ENCODE data around the gene RAP2C.
"Not testable (repeated sequence)": the region's sequence is repeated elsewhere in the genome, so short reads cannot be mapped to it uniquely, and the experiment has no call there.

Gene RAP2C

DNA sequence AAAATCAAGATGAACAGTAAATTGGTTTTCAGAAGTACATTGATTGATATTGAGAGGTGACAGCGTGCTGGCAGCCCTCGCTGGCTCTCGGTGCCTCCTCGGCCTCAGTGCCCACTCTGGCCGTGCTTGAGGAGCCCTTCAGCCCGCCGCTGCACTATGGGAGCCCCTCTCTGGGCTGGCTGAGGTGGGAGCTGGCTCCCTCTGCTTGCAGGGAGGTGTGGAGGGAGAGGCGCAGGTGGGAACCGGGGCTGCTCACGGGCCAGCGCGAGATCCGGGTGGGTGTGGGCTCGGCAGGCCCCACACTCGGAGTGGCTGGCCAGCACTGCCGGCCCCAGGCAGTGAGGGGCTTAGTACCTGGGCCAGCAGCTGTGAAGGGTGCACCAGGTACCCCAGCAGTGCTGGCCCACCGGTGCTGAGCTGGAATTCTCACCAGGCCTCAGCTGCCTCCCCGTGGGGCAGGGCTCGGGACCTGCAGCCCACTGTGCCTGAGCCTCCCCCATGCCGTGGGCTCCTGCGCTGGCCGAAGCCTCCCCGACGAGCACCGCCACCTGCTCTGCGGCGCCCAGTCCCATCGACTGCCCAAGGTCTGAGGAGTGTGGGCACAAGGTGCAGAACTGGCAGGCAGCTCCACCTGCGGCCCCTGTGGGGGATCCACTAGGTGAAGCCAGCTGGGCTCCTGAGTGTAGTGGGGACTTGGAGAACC is 25.2 kb downstream of the RAP2C start:
- DNase-seq: no peak

DNA sequence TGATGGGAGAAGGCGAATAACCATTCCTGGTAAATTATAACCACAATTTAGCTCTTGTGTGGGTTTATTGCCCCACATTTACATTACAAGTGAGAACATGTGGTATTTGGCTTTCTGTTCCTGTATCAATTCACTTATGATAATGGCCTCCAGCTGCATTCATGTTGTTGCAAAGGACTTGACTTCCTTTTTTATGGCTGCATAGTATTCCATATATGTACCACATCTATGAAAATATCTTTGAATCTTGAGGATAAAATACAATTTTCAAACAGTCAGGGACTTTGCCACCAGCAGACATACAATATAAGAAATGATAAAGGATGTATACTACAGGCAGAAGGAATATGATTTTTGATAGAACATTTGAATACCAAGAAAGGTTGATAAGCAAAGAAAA is 27.3 kb downstream of the RAP2C start:
- no peak for DNase-seq

GRCh38 chrX:132188175-132188574 is 31.1 kb downstream of the RAP2C start:
- DNase-seq: no peak

DNA sequence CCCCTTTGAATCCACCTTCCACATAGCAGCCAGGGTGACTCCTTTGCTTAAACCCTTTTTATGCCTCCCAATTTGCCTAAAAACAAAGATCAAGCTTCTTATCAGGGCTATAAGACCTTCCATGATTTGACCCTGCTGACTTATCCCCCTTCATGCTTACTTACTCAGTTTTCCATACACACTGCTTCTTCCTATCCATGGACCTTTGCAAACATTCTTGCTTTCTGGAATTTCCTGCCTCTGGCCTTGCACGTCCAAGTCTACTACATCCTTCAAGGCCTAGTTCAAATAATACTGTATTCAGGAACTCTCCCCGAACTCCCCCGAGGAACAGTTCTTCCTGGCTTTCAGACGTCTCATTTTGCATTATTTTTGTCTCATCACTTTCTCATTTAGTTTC is 31.8 kb downstream of the RAP2C start:
- no peak for DNase-seq

DNA sequence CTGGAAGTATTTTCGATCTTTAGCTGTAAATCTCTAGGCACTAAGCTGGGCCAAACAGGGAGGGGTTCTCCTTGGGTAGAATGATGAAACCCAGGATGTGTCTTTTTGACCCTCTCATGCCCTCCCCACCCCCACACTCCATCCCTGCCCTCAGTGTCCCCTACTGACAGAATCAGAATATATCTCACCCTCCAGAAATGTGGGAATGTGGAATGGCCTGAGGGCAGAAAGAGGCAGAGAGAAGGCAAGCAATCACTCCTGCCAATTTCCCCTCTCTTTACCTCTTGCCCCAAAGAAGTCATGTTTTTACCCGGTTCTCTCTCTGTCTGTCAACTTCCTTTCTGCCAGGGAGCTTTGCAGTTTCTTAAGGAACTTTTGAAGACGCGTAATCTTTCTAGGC is 34.4 kb downstream of the RAP2C start:
- DNase-seq: no peak

- DNase-seq: no peak
These were observed 37.9 kb downstream of the RAP2C start for GRCh38 chrX:132181364-132181763.

DNA sequence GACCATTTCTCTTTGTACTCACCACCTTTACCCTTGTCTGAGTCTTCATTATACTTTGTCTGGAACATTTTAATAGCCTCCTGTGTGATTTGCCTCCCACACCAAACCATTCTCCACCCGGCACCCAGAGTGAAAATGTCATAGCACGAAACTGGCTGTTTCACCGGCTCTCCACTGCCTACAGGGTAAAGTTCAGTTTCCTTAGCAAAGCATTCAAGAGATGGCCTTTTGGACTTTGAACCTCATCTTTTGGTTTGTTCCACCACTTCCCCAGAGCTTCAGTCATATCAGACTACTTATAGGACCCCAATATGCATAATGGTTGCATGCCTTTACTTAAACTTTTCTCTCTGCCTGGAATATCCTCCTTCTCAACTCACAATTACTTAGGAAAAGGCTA is 38.3 kb downstream of the RAP2C start:
- DNase-seq: no peak

- no peak for DNase-seq
These were observed 45.6 kb downstream of the RAP2C start for GRCh38 chrX:132173647-132174046.

GRCh38 chrX:132171881-132172280 is 47.4 kb downstream of the RAP2C start:
- DNase-seq: no peak

- peak; percentile 0 for DNase-seq
These were observed 47.8 kb downstream of the RAP2C start for GRCh38 chrX:132171478-132171877.

DNA sequence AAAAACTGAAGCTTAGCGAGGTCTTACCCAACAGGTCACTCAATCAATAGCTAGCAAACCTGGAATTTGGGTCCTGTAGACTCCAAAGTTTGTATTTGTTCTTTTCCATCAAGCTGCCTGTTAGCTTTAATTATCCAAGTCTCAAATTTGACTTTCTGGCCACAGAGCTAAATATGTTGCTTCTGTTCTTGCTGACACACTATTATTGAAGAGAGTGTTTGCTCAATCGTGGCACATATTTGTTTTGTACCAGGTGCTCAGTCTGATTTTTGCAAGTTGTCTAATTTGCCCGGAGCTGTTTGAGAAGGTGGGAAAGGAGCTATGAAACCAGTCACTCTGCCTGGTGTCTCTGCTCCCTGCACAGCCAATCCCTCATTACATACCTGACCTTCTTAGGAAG is 49.7 kb downstream of the RAP2C start:
- DNase-seq: peak; percentile 55

DNA sequence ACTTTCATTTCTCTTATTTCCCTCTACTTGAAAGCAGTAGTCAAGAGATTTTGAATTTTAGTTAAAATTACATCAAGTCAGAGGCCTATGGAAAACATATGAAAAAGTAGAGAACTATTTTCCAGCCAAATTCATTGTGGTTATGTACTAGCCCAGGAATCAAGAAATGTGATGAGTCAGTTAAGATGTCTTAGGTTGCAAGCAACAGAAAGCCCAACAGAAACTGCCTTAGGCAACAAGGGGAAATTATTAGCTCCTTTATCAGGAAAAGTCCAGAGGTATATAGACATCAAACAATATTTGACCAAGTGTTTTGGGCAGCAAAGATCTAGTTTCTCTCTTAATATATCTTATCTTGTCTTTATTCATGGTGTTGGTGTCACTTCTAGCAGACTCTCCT is 53.6 kb downstream of the RAP2C start:
- no peak for DNase-seq

DNA sequence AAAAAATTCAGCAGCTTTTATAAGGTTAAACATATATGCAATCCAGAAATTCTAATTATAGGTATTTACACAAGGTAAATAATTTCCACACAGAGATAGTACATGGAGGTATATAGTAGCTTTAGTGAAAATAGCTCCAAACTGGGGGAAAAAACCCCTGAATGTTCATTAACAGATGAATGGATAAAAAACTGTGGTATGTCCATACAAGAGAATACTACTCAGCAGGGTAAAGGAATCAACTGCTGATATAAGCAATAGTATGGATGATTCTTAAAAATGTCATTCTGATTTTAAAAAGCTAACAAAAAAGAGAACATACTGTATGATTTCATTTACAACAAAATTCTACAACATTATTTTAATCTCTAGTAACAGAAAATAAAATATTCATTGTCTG is 54.2 kb downstream of the RAP2C start:
- no peak for DNase-seq

GRCh38 chrX:132163094-132163493 is 56.2 kb downstream of the RAP2C start:
- not testable (repeated sequence) for DNase-seq

DNA sequence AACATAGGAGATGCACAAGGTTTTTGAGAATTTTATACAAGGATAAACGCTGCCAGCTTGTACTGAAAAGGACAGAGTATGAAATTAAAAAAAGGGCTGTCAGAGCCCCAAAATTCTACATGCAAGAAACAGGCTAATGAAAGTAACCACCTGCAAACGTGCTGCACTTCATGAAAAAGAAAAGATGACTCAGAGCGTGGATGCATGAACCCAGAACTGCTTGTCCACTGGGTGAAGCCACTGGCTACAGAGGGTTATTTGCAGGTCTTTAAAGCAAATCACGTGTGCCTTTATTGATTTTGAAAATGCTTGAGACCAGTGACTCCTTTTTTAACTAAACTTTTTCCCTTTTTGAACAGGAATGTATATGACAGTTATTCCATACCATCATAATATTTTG is 66.1 kb downstream of the RAP2C start:
- no peak for DNase-seq

Data from DMS153 (cell line).